Osteocyte (in vitro differentiated cells): ENCODE measurements around the gene RECQL. TPM values are rescaled to one million over a fixed set of nuclear protein-coding genes. Genes with fewer than 3 reads are reported as not detected.
A peak's percentile ranks its signal among the peaks of the same experiment; 100 is the strongest.

Experiments used
- DNase-seq: peaks from one replicate; pipeline ENCODE4 v3.0.0; 2021; ENCODE audit warnings: mixed read lengths; ENCODE audit not compliant: unreplicated experiment; ENCODE audit errors: extremely low spot score
- H3K27ac Mint-ChIP-seq: one replicate; pipeline ENCODE4 v1.8.0; 2021; ENCODE audit warnings: mild to moderate bottlenecking, mixed read lengths; ENCODE audit not compliant: unreplicated experiment
- H3K27me3 Mint-ChIP-seq: one replicate; pipeline ENCODE4 v1.8.0; 2021; ENCODE audit warnings: mixed read lengths; ENCODE audit not compliant: unreplicated experiment
- H3K36me3 Mint-ChIP-seq: one replicate; pipeline ENCODE4 v1.8.0; 2021; ENCODE audit warnings: mixed read lengths; ENCODE audit not compliant: unreplicated experiment
- H3K4me1 Mint-ChIP-seq: one replicate; pipeline ENCODE4 v1.8.0; 2021; ENCODE audit warnings: mixed read lengths; ENCODE audit not compliant: unreplicated experiment
- H3K4me3 Mint-ChIP-seq: one replicate; pipeline ENCODE4 v1.8.0; 2021; ENCODE audit warnings: mild to moderate bottlenecking, moderate library complexity, mixed read lengths; ENCODE audit not compliant: unreplicated experiment
- H3K9me3 Mint-ChIP-seq: one replicate; pipeline ENCODE4 v1.8.0; 2021; ENCODE audit warnings: mixed read lengths; ENCODE audit not compliant: unreplicated experiment
- total RNA-seq: library from RNA; stranded (reverse); gene quantifications from 2 replicates; pipeline ENCODE4 v1.2.1, GENCODE V29; 2021
- TF ChIP-seq, protein P1 (sequence below): fragments of 200-600 bp; sonication (generic); IDR thresholded peaks from 2 replicates; pipeline ENCODE4 v1.5.0; 2021; ENCODE audit warnings: antibody characterized with exemption, mild to moderate bottlenecking, moderate library complexity

The RECQL gene
- total RNA-seq, 1 donor from 2014 or later, result 40.7 TPM

GRCh38 chr12:21456291-21456780, 45.1 kb downstream of the RECQL start:
- Mint-ChIP-seq H3K27ac (peak overlapping the region; percentile 67), H3K4me3 (no peak overlapping the region), H3K4me1 (peaks cover 13% of the 10 kb centered on the region), H3K27me3 (no peaks in the 10 kb centered on the region), H3K36me3 (peaks cover 37% of the 10 kb centered on the region), H3K9me3 (peaks cover 5% of the 10 kb centered on the region)
- TF ChIP-seq, protein P1, sequence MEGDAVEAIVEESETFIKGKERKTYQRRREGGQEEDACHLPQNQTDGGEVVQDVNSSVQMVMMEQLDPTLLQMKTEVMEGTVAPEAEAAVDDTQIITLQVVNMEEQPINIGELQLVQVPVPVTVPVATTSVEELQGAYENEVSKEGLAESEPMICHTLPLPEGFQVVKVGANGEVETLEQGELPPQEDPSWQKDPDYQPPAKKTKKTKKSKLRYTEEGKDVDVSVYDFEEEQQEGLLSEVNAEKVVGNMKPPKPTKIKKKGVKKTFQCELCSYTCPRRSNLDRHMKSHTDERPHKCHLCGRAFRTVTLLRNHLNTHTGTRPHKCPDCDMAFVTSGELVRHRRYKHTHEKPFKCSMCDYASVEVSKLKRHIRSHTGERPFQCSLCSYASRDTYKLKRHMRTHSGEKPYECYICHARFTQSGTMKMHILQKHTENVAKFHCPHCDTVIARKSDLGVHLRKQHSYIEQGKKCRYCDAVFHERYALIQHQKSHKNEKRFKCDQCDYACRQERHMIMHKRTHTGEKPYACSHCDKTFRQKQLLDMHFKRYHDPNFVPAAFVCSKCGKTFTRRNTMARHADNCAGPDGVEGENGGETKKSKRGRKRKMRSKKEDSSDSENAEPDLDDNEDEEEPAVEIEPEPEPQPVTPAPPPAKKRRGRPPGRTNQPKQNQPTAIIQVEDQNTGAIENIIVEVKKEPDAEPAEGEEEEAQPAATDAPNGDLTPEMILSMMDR, result no peak
- DNase-seq, result no peak

- TF ChIP-seq, protein P1, result no peak
- Mint-ChIP-seq H3K27ac (no peak overlapping the region), H3K9me3 (peaks cover 5% of the 10 kb centered on the region), H3K4me3 (no peak overlapping the region), H3K27me3 (no peaks in the 10 kb centered on the region), H3K36me3 (peaks cover 35% of the 10 kb centered on the region), H3K4me1 (peaks cover 15% of the 10 kb centered on the region)
- DNase-seq, result no peak
These were observed 48.1 kb downstream of the RECQL start for GRCh38 chr12:21453312-21453852.

DNA sequence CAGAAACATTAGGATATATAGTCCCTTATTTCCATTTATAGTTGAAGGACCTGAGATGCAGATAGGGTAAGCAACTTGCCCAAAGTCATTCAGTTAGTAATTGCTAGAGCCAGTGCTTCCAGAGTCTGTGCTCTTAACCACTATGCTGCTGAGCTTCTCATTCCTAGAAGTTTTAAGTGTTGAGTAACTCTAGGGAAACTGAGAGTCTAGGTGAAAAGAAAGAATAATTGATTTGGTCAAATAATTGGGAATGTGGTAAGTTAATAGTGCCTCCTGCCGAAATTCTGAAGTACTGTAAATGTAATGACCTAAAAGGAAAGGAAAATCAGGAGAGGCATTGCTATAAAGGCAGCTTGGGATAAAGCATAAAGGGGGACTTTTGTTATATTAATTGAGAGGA, 49.9 kb downstream of the RECQL start:
- TF ChIP-seq, protein P1, result peak; percentile 32
- peaks cover 6% of the 10 kb centered on the region for H3K4me1 Mint-ChIP-seq
- no peaks in the 10 kb centered on the region for H3K9me3 Mint-ChIP-seq
- no peak for DNase-seq
- H3K27ac Mint-ChIP-seq, result no peak overlapping the region
- H3K4me3 Mint-ChIP-seq, result no peak overlapping the region
- H3K36me3 Mint-ChIP-seq, result peaks cover 28% of the 10 kb centered on the region
- H3K27me3 Mint-ChIP-seq, result no peaks in the 10 kb centered on the region

DNA sequence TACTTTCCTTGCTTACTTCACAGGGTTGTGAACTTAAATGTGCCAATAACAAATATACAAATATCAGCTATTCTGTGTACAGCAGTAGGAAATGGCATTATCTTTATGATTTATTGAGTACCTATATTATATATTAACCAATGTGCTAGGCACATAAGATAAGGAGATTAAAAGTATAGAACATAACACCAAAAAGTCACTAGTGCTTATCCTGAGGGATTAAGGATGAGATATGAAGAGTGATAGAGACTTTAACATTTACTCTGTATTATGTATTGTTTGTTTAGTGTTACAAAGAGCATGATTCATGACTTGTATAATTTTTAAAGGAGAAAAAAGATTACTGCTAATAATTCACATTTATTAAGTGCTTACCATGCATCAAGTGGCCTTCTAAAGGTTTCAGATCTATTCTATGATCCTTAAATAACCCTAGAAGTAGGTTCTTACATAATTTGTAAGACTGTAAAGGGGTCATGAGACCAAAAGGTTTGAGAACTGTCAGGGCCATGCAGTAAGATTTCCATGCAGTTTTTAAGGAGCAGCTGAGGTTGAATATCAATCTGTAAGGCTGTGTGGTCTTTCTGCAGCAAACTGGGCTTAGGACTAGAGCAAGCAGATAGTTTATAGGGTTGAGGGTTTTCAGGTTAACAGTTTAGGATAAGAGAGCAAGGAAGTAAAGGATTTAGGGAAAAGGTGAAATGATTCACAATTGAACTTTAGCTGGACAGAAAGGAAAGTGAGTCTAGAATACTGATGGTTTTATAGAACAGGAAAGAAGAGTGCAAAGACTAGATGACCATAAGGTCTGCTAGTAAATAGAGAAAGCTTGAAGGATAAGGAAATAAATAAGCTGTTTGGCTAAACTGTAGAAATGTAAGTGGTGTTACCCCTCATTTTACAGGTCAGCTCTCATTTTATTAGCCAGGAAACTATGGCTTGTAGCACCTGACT, 57.0 kb downstream of the RECQL start:
- Mint-ChIP-seq H3K4me1 (peaks cover under 1% of the 10 kb centered on the region), H3K36me3 (peaks cover 45% of the 10 kb centered on the region), H3K27ac (no peak overlapping the region), H3K4me3 (no peak overlapping the region), H3K27me3 (no peaks in the 10 kb centered on the region), H3K9me3 (no peaks in the 10 kb centered on the region)
- no peak for DNase-seq
- TF ChIP-seq, protein P1, result no peak

DNA sequence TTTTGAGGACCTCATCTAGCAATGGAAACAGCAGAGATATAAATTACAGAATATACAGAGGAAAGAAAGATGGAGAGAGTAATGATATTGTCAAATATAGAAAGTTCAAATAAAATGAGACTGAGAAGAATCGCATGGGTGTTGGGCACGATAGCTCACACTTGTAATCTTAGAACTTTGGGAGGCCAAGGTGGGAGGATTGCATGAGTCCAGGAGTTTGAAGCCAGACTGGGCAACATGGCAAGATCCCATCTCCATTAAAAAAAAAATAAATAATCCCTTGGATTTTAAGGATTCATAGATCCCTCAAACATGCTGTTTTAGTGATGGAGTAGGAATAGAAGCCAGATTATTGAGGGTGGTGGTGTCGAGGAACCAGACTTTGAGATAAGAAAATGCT, 62.1 kb downstream of the RECQL start:
- TF ChIP-seq, protein P1, result no peak
- H3K27ac Mint-ChIP-seq, result peak overlapping the region; percentile 98
- peaks cover 16% of the 10 kb centered on the region for H3K36me3 Mint-ChIP-seq
- H3K27me3 Mint-ChIP-seq, result no peaks in the 10 kb centered on the region
- H3K4me3 Mint-ChIP-seq, result no peak overlapping the region
- H3K9me3 Mint-ChIP-seq, result no peaks in the 10 kb centered on the region
- DNase-seq, result no peak
- peaks cover 26% of the 10 kb centered on the region for H3K4me1 Mint-ChIP-seq
